Lower leg skin (tissue), 3 donors: ENCODE results near the gene MOGAT2.

Source experiments
- POLR2A ChIP-seq, 2 donors: fragments of 450-650 bp; IDR thresholded peaks; one replicate each; pipeline ENCODE4 v1.6.1; 2016 to 2017; ENCODE audit warnings: antibody characterized with exemption in 2 of 2, mild to moderate bottlenecking in 1 of 2, moderate library complexity in 1 of 2
- TF ChIP-seq, protein P1 (sequence below), 3 donors: fragments of 450-650 bp; IDR thresholded peaks; one replicate each; pipeline ENCODE4 v1.5.1; 2016; ENCODE audit warnings: antibody characterized with exemption in 3 of 3, mild to moderate bottlenecking in 3 of 3, moderate library complexity in 2 of 3

DNA sequence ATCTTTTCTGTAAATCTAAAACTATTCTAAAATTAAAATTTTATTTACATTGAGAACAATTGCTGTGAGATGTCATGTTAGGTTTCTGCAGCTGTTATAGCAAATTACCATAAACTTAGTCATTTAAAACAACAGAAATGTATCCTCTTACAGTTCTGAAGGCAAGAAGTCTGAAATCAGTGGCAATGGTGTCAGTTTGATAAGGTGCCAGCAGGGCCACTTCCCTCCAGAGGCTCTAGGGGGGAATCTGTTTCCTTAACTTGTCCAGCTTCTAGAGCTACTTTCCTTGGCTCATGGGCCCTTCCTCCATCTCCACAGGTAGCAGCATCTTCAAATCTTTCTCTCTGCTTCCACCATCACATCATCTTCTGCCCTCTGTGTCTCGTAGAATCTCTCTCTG, 23.0 kb downstream of the MOGAT2 start:
- TF ChIP-seq, protein P1, sequence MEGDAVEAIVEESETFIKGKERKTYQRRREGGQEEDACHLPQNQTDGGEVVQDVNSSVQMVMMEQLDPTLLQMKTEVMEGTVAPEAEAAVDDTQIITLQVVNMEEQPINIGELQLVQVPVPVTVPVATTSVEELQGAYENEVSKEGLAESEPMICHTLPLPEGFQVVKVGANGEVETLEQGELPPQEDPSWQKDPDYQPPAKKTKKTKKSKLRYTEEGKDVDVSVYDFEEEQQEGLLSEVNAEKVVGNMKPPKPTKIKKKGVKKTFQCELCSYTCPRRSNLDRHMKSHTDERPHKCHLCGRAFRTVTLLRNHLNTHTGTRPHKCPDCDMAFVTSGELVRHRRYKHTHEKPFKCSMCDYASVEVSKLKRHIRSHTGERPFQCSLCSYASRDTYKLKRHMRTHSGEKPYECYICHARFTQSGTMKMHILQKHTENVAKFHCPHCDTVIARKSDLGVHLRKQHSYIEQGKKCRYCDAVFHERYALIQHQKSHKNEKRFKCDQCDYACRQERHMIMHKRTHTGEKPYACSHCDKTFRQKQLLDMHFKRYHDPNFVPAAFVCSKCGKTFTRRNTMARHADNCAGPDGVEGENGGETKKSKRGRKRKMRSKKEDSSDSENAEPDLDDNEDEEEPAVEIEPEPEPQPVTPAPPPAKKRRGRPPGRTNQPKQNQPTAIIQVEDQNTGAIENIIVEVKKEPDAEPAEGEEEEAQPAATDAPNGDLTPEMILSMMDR (IDR thresholded peaks at IDR 0.05), result no peak
- no peak for TF ChIP-seq POLR2A (IDR thresholded peaks at IDR 0.05)
